ENCODE measurements around the gene METTL16. TPM values are rescaled to one million over a fixed set of nuclear protein-coding genes. Genes with fewer than 3 reads are reported as not detected.
"Not testable (repeated sequence)": the region's sequence is repeated elsewhere in the genome, so short reads cannot be mapped to it uniquely, and the experiment has no call there.

Gene METTL16
- total RNA-seq, 4 donors from 2014 or later = 16.1 to 141 (median 19.8) TPM

DNA sequence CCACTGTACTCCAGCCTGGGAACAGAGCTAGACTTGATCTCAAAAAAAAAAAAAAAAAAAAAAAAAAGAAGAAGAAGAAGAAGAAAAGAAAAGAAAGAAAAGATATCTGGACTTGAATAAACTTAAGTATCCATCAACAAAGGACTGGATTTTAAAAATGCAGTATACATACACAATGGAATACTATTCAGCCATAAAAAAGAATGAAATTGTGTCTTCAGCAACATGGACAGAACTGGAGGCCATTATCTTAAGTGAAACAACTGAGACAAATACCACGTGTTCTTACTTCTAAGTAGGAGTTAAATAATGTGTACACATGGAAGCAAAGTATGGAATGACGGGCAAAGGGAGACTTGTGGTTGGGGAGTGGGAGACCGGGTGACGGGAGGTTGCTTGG is 70.8 kb downstream of the METTL16 start:
- no peak for DNase-seq
- Histone ChIP-seq H3K4me3 (no peak overlapping the region), H3K27me3 (no peaks in the 10 kb centered on the region), H3K36me3 (peaks cover 0 to 27% (median 12%) of the 10 kb centered on the region in 4 donors), H3K27ac (no peak overlapping the region), H3K9me3 (no peaks in the 10 kb centered on the region), H3K4me1 (peaks cover 0 to 12% (median 9%) of the 10 kb centered on the region in 4 donors)
- WGBS, 2 donors (ENCODE audit: low coverage in 1 of 2) = 97 to 98% methylated on average over 4 of the region's 4 CpGs
- no peak for TF ChIP-seq POLR2A (IDR thresholded peaks at IDR 0.05)
- TF ChIP-seq, protein P1, sequence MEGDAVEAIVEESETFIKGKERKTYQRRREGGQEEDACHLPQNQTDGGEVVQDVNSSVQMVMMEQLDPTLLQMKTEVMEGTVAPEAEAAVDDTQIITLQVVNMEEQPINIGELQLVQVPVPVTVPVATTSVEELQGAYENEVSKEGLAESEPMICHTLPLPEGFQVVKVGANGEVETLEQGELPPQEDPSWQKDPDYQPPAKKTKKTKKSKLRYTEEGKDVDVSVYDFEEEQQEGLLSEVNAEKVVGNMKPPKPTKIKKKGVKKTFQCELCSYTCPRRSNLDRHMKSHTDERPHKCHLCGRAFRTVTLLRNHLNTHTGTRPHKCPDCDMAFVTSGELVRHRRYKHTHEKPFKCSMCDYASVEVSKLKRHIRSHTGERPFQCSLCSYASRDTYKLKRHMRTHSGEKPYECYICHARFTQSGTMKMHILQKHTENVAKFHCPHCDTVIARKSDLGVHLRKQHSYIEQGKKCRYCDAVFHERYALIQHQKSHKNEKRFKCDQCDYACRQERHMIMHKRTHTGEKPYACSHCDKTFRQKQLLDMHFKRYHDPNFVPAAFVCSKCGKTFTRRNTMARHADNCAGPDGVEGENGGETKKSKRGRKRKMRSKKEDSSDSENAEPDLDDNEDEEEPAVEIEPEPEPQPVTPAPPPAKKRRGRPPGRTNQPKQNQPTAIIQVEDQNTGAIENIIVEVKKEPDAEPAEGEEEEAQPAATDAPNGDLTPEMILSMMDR (IDR thresholded peaks at IDR 0.05) = no peak
- TF ChIP-seq EP300 (IDR thresholded peaks at IDR 0.05; ENCODE audit: low read depth) = no peak
- intact Hi-C loops (cut with DNase I; ENCODE audit: low total_unique reads) = no loop called here
- in situ Hi-C loops (cut with MboI; ENCODE audit: low pct_ligation_motif_present in 1 of 4, low pct_unique_long_range_greater_than_20kb in 1 of 4, low sequenced_read_pairs in 3 of 4) = no loop called here

DNA sequence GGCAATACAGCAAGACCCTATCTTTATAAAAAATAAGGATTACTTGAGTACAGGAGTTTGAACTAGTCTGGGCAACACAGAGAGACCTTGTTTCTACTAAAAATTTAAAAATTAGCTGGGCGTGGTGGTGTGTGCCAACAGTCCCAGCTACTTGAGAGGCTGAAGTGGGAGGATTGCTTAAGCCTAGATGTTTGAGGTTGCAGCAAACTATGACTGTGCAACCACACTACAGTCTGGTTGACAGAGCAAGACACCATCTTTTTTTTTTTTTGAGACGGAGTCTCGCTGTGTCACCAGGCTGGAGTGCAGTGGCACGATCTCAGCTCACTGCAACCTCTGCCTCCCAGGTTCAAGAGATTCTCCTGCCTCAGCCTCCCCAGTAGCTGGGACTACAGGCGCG is 71.7 kb downstream of the METTL16 start:
- H3K9me3 ChIP-seq; intact Hi-C loops (cut with DNase I; ENCODE audit: low total_unique reads); DNase-seq; in situ Hi-C loops (cut with MboI; ENCODE audit: low pct_ligation_motif_present in 1 of 4, low pct_unique_long_range_greater_than_20kb in 1 of 4, low sequenced_read_pairs in 3 of 4); H3K27ac ChIP-seq; H3K27me3 ChIP-seq; H3K4me3 ChIP-seq: not testable (repeated sequence)
- H3K36me3 ChIP-seq = peaks cover 0 to 33% (median 13%) of the 10 kb centered on the region in 4 donors
- peaks cover 0 to 12% (median 9%) of the 10 kb centered on the region in 4 donors for H3K4me1 ChIP-seq
- WGBS, 2 donors (ENCODE audit: low coverage in 1 of 2) = 98 to 100% methylated on average over 1 to 6 of the region's 6 CpGs

DNA sequence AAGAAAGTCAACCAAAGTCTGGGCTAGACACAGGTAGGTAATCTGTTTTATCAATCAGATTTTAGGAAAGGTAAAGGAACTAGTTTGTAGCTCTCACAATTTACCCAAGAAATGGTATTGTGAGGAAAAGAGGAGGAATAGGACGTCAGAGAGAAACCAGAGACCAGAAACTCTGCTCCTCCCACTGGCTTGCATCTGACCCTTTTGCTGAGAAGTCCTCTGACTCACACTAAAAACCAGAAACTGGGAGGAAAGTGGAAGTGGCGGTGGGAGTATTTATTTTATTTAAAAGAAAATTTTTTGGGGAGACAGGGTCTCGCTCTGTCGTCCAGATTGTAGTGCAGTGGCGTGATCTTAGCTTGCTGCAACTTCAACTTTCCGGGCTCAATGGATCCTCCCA is 72.9 kb downstream of the METTL16 start:
- no peak overlapping the region for H3K27ac ChIP-seq
- intact Hi-C loops (cut with DNase I; ENCODE audit: low total_unique reads) = no loop called here
- in situ Hi-C loops (cut with MboI; ENCODE audit: low pct_ligation_motif_present in 1 of 4, low pct_unique_long_range_greater_than_20kb in 1 of 4, low sequenced_read_pairs in 3 of 4) = no loop called here
- WGBS, 2 donors (ENCODE audit: low coverage in 1 of 2) = 64 to 85% methylated on average over 1 to 6 of the region's 6 CpGs
- H3K4me3 ChIP-seq = no peak overlapping the region
- H3K36me3 ChIP-seq = peaks cover 0 to 33% (median 16%) of the 10 kb centered on the region in 4 donors
- H3K4me1 ChIP-seq = peaks cover 0 to 12% (median 9%) of the 10 kb centered on the region in 4 donors
- no peaks in the 10 kb centered on the region for H3K27me3 ChIP-seq
- no peak for DNase-seq
- TF ChIP-seq POLR2AphosphoS5 (IDR thresholded peaks at IDR 0.05) (no peak), POLR2A (IDR thresholded peaks at IDR 0.05) (no peak), EP300 (IDR thresholded peaks at IDR 0.05; ENCODE audit: low read depth) (no peak)
- TF ChIP-seq, protein P1 (IDR thresholded peaks at IDR 0.05) = no peak
- no peaks in the 10 kb centered on the region for H3K9me3 ChIP-seq

DNA sequence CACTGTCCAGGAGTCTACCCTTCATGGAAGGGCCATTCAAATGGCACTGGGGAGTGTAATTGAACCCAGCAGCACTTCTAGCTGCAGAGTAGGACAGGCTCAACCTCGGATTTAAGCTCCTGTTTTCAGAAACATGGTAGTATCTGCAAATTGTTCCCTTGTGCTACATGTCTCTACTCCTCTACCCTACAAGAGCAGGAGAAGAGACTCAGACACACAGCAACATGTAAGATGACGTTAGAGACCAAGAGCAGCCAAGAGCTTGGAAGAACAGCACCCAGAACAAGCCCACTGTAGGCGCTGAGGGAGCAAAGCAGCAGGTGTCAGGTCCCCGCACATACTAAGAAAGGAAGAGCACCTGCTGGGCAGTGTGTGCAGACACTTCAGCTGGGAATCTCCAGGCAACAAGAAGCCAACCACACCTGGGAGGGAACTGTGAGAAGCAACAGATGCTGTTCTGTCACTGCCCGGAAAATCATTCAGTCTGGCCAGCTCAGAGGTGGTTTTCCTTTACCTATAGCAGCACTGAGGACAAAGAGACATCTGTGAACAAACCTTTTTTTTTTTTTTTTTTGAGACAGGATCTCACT is 75.3 kb downstream of the METTL16 start:
- WGBS, 2 donors (ENCODE audit: low coverage in 1 of 2) = 83 to 93% methylated on average over 3 to 5 of the region's 5 CpGs
- Histone ChIP-seq H3K36me3 (peaks cover 0 to 40% (median 16%) of the 10 kb centered on the region in 4 donors), H3K4me1 (no peaks in the 10 kb centered on the region), H3K27me3 (no peaks in the 10 kb centered on the region), H3K9me3 (no peaks in the 10 kb centered on the region), H3K27ac (no peak overlapping the region), H3K4me3 (no peak overlapping the region)
- no peak for TF ChIP-seq POLR2AphosphoS5 (IDR thresholded peaks at IDR 0.05)
- TF ChIP-seq EP300 (IDR thresholded peaks at IDR 0.05; ENCODE audit: low read depth) = no peak
- TF ChIP-seq POLR2A (IDR thresholded peaks at IDR 0.05) = no peak
- TF ChIP-seq, protein P1 (IDR thresholded peaks at IDR 0.05) = no peak
- intact Hi-C loops (cut with DNase I; ENCODE audit: low total_unique reads) (no loop called here), in situ Hi-C loops (cut with MboI; ENCODE audit: low pct_ligation_motif_present in 1 of 4, low pct_unique_long_range_greater_than_20kb in 1 of 4, low sequenced_read_pairs in 3 of 4) (no loop called here)
- no peak for DNase-seq

DNA sequence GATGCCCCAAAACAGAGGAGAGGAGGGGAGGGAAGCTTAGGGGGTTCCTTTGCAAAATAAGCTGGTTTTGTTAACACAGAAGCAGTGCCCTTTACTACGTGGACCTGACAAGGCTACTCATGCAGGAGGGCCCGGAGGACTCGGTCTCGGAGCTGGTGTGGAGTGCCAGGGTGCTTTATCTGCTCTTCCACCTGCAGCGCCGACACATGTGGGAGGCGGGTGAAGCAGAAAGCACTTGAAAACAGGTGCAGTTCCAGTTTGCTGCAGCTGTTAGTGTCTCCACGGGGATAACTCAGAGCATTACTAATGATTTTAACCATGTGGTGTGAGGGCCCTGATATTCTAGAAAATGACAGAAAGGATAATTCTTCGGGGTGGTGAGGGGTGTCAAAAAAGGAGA is 75.8 kb downstream of the METTL16 start:
- TF ChIP-seq POLR2AphosphoS5 (IDR thresholded peaks at IDR 0.05) (no peak), POLR2A (IDR thresholded peaks at IDR 0.05) (no peak), EP300 (IDR thresholded peaks at IDR 0.05; ENCODE audit: low read depth) (no peak)
- TF ChIP-seq, protein P1 (IDR thresholded peaks at IDR 0.05) = no peak
- in situ Hi-C loops (cut with MboI; ENCODE audit: low pct_ligation_motif_present in 1 of 4, low pct_unique_long_range_greater_than_20kb in 1 of 4, low sequenced_read_pairs in 3 of 4) (no loop called here), intact Hi-C loops (cut with DNase I; ENCODE audit: low total_unique reads) (no loop called here)
- Histone ChIP-seq H3K4me1 (no peaks in the 10 kb centered on the region), H3K36me3 (peaks cover 0 to 36% (median 15%) of the 10 kb centered on the region in 4 donors), H3K27ac (no peak overlapping the region), H3K27me3 (no peaks in the 10 kb centered on the region), H3K9me3 (no peaks in the 10 kb centered on the region), H3K4me3 (no peak overlapping the region)
- no peak for DNase-seq
- 84% methylated on average over 9 of the region's 9 CpGs; no CpG with 5 or more reads in 1 of the 2 donors for WGBS, 2 donors (ENCODE audit: low coverage in 1 of 2)
